Parathyroid adenoma (tissue), 2 donors: Measurements from ENCODE around the gene MME.
A peak's percentile ranks its signal among the peaks of the same experiment; 100 is the strongest.

Experiments
- H2AFZ ChIP-seq: fragments of 300-600 bp; sonication (generic); one replicate; pipeline ENCODE4 v1.7.0; 2017; ENCODE audit warnings: antibody characterized with exemption, mild to moderate bottlenecking
- H3K27ac ChIP-seq: fragments of 300-600 bp; sonication (generic); one replicate; pipeline ENCODE4 v1.7.0; 2017
- H3K27me3 ChIP-seq: fragments of 300-600 bp; sonication (generic); one replicate; pipeline ENCODE4 v1.7.0; 2017; ENCODE audit warnings: low read length; ENCODE audit not compliant: control insufficient read depth, insufficient read depth
- H3K36me3 ChIP-seq: fragments of 300-600 bp; sonication (generic); one replicate; pipeline ENCODE4 v1.7.0; 2017; ENCODE audit warnings: low read length; ENCODE audit not compliant: control insufficient read depth, insufficient read depth
- H3K4me1 ChIP-seq: fragments of 300-600 bp; sonication (generic); one replicate; pipeline ENCODE4 v1.7.0; 2017; ENCODE audit warnings: control low read depth
- H3K4me2 ChIP-seq: fragments of 300-600 bp; sonication (generic); one replicate; pipeline ENCODE4 v1.7.0; 2017; ENCODE audit warnings: low read length
- H3K4me3 ChIP-seq: fragments of 300-600 bp; sonication (generic); one replicate; pipeline ENCODE4 v1.7.0; 2017; ENCODE audit warnings: low read depth, low read length
- H3K79me2 ChIP-seq: fragments of 300-600 bp; sonication (generic); one replicate; pipeline ENCODE4 v1.7.0; 2017; ENCODE audit warnings: control low read depth
- H3K9ac ChIP-seq: fragments of 300-600 bp; sonication (generic); one replicate; pipeline ENCODE4 v1.7.0; 2017; ENCODE audit warnings: mild to moderate bottlenecking
- H3K9me3 ChIP-seq: fragments of 300-600 bp; sonication (generic); one replicate; pipeline ENCODE4 v1.7.0; 2017; ENCODE audit warnings: low read length; ENCODE audit not compliant: control insufficient read depth
- TF ChIP-seq, protein P1 (sequence below): fragments of 300-600 bp; sonication (generic); IDR thresholded peaks from one replicate; pipeline ENCODE4 v1.7.0; 2017; ENCODE audit warnings: antibody characterized with exemption, mild to moderate bottlenecking
- donor health status: primary hyperparathyroidism.

The MME gene

DNA sequence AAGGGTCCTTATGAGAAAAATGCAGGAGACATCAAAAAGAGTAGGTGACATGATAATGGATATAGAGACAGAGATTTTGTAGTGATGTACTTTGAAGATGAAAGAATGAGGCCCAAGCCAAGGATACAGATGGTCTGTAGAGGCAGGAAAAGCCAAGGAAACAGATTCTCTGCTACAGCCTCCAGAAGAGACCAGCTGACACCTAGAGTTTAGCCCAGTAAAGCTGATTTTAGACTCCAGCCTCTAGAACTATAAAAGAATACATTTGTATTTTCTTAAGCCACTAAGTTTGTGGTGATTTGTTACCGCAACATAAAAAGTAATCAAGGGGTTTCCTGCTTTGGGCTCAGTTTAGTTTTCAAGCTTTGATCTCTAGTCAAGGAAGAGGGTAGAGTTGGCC lies 148.6 kb downstream of the MME start:
- Histone ChIP-seq H3K4me2 (no peak overlapping the region), H3K9ac (no peak overlapping the region), H3K9me3 (no peaks in the 10 kb centered on the region), H3K36me3 (no peaks in the 10 kb centered on the region), H3K4me3 (no peak overlapping the region), H3K79me2 (no peaks in the 10 kb centered on the region), H2AFZ (no peak overlapping the region), H3K27ac (no peak overlapping the region), H3K27me3 (no peaks in the 10 kb centered on the region), H3K4me1 (peaks cover 6% of the 10 kb centered on the region)
- TF ChIP-seq, protein P1, sequence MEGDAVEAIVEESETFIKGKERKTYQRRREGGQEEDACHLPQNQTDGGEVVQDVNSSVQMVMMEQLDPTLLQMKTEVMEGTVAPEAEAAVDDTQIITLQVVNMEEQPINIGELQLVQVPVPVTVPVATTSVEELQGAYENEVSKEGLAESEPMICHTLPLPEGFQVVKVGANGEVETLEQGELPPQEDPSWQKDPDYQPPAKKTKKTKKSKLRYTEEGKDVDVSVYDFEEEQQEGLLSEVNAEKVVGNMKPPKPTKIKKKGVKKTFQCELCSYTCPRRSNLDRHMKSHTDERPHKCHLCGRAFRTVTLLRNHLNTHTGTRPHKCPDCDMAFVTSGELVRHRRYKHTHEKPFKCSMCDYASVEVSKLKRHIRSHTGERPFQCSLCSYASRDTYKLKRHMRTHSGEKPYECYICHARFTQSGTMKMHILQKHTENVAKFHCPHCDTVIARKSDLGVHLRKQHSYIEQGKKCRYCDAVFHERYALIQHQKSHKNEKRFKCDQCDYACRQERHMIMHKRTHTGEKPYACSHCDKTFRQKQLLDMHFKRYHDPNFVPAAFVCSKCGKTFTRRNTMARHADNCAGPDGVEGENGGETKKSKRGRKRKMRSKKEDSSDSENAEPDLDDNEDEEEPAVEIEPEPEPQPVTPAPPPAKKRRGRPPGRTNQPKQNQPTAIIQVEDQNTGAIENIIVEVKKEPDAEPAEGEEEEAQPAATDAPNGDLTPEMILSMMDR: no peak

DNA sequence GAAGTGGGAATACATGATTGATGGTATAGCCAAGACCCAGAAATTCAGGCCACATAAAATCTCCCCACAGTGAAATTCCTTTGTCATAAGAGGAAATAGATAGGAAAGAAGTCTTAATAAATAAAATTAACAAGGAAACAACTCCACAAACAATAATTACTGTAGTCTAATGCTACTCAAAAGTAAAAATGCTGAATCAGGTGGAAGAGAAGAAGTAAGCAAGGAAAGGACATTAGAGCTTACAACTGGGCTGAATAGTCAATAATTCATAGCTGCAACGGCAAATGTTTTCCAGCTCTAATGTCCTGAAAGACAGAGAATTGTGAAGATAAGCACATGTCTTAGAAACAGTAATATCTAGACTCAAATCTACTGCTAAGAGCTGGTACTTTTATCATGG lies 149.0 kb downstream of the MME start:
- H3K36me3 ChIP-seq: no peaks in the 10 kb centered on the region
- peak overlapping the region; percentile 28 for H2AFZ ChIP-seq
- no peaks in the 10 kb centered on the region for H3K9me3 ChIP-seq
- H3K4me2 ChIP-seq: no peak overlapping the region
- no peaks in the 10 kb centered on the region for H3K79me2 ChIP-seq
- no peak overlapping the region for H3K4me3 ChIP-seq
- TF ChIP-seq, protein P1: no peak
- no peak overlapping the region for H3K9ac ChIP-seq
- no peak overlapping the region for H3K27ac ChIP-seq
- peaks cover 6% of the 10 kb centered on the region for H3K4me1 ChIP-seq
- no peaks in the 10 kb centered on the region for H3K27me3 ChIP-seq

DNA sequence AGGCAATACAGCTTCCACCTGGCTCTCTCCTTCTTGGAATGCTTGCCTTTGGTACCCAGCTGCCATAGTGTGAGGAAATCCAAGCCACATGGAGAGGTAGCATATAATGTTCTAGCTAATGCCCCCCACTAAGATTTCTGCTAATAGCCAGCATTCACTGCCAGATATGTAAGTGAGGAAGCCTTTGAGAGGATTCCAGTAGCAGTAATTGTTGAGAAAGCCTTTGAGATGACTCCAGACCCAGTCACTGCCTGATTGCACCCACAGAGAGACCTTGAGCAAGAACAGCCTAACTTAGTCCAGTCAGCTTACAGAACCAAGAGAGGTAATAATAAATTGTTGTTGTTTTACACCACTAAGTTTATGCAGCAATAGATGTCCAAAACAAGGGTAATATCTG lies 150.3 kb downstream of the MME start:
- no peak overlapping the region for H2AFZ ChIP-seq
- H3K79me2 ChIP-seq: no peaks in the 10 kb centered on the region
- no peak overlapping the region for H3K27ac ChIP-seq
- H3K9ac ChIP-seq: no peak overlapping the region
- peaks cover 6% of the 10 kb centered on the region for H3K4me1 ChIP-seq
- no peak overlapping the region for H3K4me3 ChIP-seq
- TF ChIP-seq, protein P1: no peak
- H3K4me2 ChIP-seq: no peak overlapping the region
- no peaks in the 10 kb centered on the region for H3K36me3 ChIP-seq
- H3K27me3 ChIP-seq: no peaks in the 10 kb centered on the region
- no peaks in the 10 kb centered on the region for H3K9me3 ChIP-seq

DNA sequence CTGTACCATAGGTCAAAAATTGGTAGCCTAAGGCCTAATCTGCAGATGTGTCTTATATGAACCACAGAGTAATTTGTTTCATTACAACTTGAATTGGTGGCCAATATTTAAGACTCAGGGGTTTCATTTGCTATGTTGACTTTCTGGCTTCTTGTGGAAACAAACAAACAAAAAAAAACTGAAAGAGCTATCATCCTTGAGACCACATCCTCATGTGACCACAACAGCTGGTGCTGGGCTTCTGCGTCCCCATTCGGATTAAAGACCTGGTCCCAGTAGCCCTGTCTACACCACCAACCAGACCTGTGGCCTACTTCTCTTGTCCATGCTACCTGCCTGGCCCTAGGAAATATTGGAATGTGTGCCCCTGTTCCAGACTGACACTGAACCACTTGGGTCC lies 151.7 kb downstream of the MME start:
- no peak overlapping the region for H3K4me3 ChIP-seq
- no peaks in the 10 kb centered on the region for H3K36me3 ChIP-seq
- H3K4me2 ChIP-seq: no peak overlapping the region
- no peaks in the 10 kb centered on the region for H3K9me3 ChIP-seq
- no peak overlapping the region for H3K9ac ChIP-seq
- TF ChIP-seq, protein P1: no peak
- H3K27ac ChIP-seq: no peak overlapping the region
- no peaks in the 10 kb centered on the region for H3K27me3 ChIP-seq
- peaks cover 6% of the 10 kb centered on the region for H3K4me1 ChIP-seq
- no peaks in the 10 kb centered on the region for H3K79me2 ChIP-seq
- H2AFZ ChIP-seq: no peak overlapping the region

DNA sequence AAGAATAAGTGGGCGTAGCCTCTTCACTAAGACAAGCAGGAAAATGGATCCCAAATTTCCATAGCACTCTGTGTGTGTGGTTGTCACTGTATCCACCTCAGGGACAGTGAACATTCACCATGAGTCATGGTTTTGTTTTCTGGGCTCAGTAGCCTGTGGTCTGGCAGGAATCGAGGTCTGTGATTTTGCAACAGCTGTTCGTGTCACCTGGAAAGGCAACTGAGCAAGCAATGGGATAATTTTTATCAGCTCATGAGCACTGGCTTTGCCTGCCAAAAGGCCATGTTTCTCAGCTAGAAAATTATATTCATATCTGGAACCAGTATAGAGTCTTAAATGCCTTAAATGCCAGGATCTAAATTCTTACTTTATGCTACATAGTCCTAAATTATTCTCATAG lies 152.5 kb downstream of the MME start:
- H3K4me3 ChIP-seq: no peak overlapping the region

More for the DNA sequence above, 152.5 kb downstream of the MME start:
- no peak overlapping the region for H3K9ac ChIP-seq
- TF ChIP-seq, protein P1: no peak
- H3K36me3 ChIP-seq: no peaks in the 10 kb centered on the region
- peaks cover 6% of the 10 kb centered on the region for H3K4me1 ChIP-seq
- no peaks in the 10 kb centered on the region for H3K9me3 ChIP-seq
- H2AFZ ChIP-seq: peak overlapping the region; percentile 28
- no peak overlapping the region for H3K4me2 ChIP-seq
- no peak overlapping the region for H3K27ac ChIP-seq
- H3K27me3 ChIP-seq: no peaks in the 10 kb centered on the region
- no peaks in the 10 kb centered on the region for H3K79me2 ChIP-seq
